ENCODE measurements around the gene CFAP210. TPM values are rescaled to one million over a fixed set of nuclear protein-coding genes. Genes with fewer than 3 reads are reported as not detected.

CFAP210 gene
- total and polyA plus RNA-seq, 9 of the 15 experiments (the other 6 are each of a cell fraction or from before 2014, with no cell fraction given): 0.75 to 3.6 (median 1.3) TPM

GRCh38 chr2:169716938-169717690 lies 22.9 kb upstream of the CFAP210 start (continued):
- TF ChIP-seq, protein P1, sequence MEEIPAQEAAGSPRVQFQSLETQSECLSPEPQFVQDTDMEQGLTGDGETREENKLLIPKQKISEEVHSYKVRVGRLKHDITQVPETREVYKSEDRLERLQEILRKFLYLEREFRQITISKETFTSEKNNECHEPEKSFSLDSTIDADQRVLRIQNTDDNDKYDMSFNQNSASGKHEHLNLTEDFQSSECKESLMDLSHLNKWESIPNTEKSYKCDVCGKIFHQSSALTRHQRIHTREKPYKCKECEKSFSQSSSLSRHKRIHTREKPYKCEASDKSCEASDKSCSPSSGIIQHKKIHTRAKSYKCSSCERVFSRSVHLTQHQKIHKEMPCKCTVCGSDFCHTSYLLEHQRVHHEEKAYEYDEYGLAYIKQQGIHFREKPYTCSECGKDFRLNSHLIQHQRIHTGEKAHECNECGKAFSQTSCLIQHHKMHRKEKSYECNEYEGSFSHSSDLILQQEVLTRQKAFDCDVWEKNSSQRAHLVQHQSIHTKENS (CRISPR knock-in tag; IDR thresholded peaks at IDR 0.05): no peak
- TF ChIP-seq MXD1 (CRISPR knock-in tag; IDR thresholded peaks at IDR 0.05; ENCODE audit: borderline replicate concordance, poor library complexity, severe bottlenecking): no peak
- no peak for TF ChIP-seq MXI1 (IDR thresholded peaks at IDR 0.05; ENCODE audit: low read depth, low read length)
- TF ChIP-seq GATAD2B (IDR thresholded peaks at IDR 0.05; ENCODE audit: borderline replicate concordance): no peak
- TF ChIP-seq TCF15 (CRISPR knock-in tag; IDR thresholded peaks at IDR 0.05): no peak
- TF ChIP-seq POLR2AphosphoS5 (IDR thresholded peaks at IDR 0.05; ENCODE audit: control insufficient read depth, insufficient read depth, low read depth, low read length): peak; percentile 16; the same call in 1 of the 2 replicates
- TF ChIP-seq JUND (IDR thresholded peaks at IDR 0.05; ENCODE audit: borderline replicate concordance, low read depth, low read length): no peak; the same call in 1 of the 2 replicates
- TF ChIP-seq JUND (tag; IDR thresholded peaks at IDR 0.05; ENCODE audit: borderline replicate concordance, low read depth, low read length): peak; percentile 73; the same call in 2 of the 3 replicates
- TF ChIP-seq NKRF (IDR thresholded peaks at IDR 0.05; ENCODE audit: borderline replicate concordance): no peak
- TF ChIP-seq ZNF445 (CRISPR knock-in tag; IDR thresholded peaks at IDR 0.05; ENCODE audit: low read depth): no peak
- TF ChIP-seq HNRNPL (IDR thresholded peaks at IDR 0.05; ENCODE audit: low read depth, low read length): no peak
- TF ChIP-seq SMAD1 (IDR thresholded peaks at IDR 0.05; ENCODE audit: low read depth, low read length, partially characterized antibody): no peak
- TF ChIP-seq CHD1 (IDR thresholded peaks at IDR 0.05; ENCODE audit: low read length): no peak
- TF ChIP-seq, protein P2, sequence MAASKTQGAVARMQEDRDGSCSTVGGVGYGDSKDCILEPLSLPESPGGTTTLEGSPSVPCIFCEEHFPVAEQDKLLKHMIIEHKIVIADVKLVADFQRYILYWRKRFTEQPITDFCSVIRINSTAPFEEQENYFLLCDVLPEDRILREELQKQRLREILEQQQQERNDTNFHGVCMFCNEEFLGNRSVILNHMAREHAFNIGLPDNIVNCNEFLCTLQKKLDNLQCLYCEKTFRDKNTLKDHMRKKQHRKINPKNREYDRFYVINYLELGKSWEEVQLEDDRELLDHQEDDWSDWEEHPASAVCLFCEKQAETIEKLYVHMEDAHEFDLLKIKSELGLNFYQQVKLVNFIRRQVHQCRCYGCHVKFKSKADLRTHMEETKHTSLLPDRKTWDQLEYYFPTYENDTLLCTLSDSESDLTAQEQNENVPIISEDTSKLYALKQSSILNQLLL (CRISPR knock-in tag; IDR thresholded peaks at IDR 0.05; ENCODE audit: borderline replicate concordance): no peak
- TF ChIP-seq, protein P3, sequence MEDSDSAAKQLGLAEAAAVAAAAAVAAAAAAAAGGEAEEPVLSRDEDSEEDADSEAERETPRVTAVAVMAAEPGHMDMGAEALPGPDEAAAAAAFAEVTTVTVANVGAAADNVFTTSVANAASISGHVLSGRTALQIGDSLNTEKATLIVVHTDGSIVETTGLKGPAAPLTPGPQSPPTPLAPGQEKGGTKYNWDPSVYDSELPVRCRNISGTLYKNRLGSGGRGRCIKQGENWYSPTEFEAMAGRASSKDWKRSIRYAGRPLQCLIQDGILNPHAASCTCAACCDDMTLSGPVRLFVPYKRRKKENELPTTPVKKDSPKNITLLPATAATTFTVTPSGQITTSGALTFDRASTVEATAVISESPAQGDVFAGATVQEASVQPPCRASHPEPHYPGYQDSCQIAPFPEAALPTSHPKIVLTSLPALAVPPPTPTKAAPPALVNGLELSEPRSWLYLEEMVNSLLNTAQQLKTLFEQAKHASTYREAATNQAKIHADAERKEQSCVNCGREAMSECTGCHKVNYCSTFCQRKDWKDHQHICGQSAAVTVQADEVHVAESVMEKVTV (CRISPR knock-in tag; IDR thresholded peaks at IDR 0.05): no peak
- no peak for TF ChIP-seq PHTF2 (CRISPR knock-in tag; IDR thresholded peaks at IDR 0.05)
